Stimulated activated naive CD4-positive, alpha-beta T cell treated with Interleukin-2 at 50 U/mL for 16 hours (primary cell): ENCODE data around the gene SNTG2.
"Not testable (repeated sequence)": the region's sequence is repeated elsewhere in the genome, so short reads cannot be mapped to it uniquely, and the experiment has no call there.

Source experiments
- DNase-seq: peaks from one replicate; lab custom pipeline; 2025; lab: John Stamatoyannopoulos, UW

SNTG2 gene

DNA sequence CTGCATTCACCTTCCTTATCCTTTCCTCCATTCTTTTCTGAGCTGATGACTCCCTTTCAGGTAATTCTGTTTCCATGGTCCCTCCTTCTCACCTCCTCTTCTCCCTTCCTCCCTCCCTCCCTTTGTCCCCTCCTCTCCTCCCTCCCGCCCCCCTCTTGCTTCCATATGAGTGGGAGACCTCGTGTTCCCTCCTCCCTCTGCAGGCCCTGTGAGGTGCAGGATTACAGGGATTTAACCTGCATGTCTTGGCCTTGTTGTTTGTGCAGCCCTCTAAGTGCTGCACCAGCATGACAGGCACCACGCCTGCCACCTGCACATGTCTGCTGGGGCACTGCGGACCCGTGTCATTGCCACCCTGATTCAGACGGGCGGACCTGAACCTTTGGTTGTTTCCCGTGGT is 103.1 kb downstream of the SNTG2 start:
- no peak for DNase-seq

DNA sequence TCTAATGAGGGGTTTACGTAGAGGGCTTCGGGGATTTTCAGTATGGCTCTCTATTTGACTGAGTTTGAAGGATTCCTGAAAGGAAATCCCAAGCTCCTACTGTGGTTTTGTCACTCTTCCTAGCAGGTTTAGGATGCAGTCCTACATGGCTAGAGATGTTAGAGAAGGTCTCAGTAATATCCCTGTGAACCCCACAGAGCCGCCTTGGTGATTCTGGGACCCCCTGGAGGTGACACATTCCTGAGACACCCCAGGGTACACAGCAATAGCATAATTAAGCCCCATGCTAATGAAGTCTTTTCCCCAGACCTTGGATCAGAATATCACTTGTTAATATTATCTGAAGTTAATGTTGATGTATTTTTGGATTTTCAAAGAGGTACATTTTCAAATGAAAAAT is 103.8 kb downstream of the SNTG2 start:
- DNase-seq: no peak

DNA sequence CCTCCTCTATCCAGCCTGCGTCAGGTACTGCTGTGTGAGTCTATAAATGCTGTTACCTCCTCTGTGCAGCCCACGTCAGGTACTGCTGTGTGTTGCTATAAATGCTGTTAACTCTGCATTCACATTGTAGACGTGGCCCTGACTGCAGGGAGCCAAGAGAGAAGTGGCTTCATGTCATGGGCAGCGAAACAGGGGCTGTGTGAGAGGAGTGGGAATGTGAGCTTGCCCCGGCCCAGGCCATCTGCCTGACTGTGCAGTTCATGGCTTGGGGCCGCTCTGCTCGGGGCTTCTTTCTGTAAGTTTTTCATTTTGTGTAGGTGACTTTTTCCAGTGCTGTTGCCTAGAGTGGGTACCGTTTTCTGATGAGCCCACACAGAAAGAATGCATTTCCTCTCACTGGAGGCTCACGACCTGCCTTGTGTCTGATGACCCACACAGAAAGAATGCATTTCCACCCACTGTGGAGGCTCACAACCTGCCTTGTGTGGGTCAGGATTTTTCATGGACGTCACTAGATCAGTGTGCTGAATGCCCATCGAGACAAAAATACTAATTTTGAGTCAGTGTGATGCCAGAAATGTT is 104.5 kb downstream of the SNTG2 start:
- no peak for DNase-seq

DNA sequence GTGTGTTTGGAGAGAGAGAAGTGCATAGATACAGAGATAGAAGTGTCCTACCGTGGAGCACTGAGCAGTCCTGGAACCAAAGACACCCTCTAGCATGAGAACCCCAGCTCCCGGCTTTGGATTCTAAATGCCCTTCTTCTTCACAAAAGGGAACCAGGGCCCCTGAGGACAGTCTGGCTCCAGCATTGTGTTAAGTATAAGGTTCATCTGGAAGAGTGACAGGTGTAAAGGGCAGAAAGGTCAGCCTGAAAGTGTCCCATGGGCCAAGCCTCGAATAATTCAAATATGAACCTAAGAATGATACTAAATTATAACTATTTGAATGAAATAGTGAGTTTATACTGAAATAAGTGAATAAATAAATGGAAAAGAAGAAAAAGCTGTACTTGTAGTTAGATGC is 109.7 kb downstream of the SNTG2 start:
- DNase-seq: no peak

DNA sequence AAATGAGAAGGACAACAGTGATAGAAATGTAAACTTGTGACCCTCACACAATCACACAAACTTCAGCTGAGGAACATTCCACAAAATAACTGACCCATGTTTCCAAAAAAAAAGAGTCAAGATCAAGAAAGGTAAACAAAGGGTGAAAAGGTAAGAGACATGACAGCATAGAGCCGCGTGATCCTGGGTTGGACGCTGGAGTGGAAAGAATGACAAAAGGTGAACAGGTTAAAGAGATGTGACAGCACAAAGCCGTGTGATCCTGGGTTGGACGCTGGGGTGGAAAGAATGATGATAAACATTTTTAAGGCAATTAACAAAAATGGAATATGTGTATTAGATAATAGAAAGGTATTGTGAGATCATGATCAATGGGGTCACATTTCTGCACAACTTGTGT is 110.3 kb downstream of the SNTG2 start:
- DNase-seq: no peak

DNA sequence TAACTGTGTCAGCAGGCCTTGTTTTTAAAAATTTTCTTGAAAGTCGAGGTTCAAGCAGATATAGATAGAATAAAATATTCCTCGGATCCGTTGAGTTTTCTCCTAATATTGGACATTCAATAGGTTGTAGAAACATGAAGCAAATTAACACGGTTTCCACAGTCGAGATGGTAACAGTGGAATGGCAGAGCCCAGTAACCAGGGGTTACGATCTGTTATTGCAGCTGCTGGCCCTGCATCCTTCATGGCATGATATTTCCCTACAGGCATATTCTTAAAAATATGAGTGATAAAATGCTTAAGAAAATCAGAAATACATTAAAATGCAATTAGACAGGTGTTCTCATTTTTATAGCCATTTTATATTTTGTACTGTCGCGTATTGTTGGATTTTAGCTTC is 117.6 kb downstream of the SNTG2 start:
- DNase-seq: no peak

DNA sequence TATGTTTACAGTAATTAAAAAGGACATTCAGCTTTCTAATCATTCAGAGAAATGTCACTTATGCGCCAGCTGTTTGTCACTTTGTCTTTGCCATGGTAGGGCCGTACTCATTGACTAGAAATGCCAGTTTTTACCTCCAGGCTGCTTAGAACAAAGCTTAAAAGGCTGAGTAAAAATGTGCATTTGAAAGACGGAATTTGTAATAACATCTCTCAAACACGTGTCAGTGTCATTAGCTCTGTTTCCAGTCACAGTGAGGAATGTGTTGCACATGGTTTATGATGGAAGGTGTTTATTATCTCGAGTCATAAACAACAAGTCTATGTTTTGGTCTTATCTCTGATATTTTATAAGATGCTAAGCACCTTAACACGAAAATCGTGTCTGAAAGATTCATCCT is 118.2 kb downstream of the SNTG2 start:
- no peak for DNase-seq

DNA sequence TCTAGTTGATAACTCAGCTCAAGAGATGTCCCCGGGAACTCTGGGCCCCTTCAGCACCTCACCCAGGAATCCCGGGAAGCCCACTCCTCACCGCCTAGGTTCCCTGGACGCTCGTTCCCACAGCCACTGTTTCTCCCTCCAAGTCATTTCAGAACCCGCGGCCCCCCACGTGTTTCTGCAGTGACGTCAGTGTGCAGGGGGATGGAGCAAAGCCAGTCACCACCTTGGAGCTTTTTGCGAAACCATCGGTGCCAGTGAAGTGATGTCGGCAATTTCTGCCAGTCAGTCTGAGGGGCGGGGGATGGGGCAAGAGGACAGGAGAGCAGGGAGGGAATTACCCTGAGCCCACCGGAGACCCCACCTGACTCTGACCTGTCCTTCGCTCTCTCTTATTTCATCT is 119.2 kb downstream of the SNTG2 start:
- no peak for DNase-seq

DNA sequence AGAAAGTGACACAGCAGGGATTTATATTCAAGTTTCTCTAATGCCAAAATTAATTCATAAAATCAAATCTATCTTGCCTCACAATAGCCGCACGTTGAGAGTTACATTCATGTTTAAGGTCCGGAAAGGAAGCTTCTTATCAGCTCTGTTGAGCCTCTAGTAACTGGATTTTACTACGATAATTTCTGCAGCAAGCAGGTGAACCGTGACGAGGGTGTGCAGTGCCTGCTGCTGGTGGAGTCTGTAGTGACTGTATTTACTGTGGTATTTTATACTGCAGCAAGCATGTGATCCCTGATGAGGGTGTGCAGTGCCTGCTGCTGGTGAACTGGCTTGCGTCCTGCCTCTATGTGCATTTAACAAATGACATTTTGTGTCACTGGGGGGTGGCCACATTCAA is 120.0 kb downstream of the SNTG2 start:
- no peak for DNase-seq

DNA sequence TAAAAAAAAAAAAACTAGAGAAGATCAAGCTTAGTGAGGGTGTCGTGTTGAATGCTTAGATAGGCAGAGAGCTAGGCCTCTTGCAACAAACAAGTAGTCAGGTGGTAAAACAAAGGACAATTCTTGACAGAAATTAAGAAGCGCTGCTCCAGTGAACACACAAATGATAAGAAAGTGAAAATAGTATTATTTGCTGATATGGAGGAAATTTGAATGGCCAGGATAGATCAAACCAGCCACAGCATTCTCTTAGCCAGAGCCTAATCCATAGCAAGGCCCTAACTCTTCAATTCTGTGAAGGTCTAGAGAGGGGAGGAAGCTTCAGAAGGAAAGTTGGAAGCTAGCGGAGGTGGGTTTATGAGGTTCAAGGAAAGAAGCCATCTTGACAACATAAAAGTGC is 121.0 kb downstream of the SNTG2 start:
- DNase-seq: no peak

DNA sequence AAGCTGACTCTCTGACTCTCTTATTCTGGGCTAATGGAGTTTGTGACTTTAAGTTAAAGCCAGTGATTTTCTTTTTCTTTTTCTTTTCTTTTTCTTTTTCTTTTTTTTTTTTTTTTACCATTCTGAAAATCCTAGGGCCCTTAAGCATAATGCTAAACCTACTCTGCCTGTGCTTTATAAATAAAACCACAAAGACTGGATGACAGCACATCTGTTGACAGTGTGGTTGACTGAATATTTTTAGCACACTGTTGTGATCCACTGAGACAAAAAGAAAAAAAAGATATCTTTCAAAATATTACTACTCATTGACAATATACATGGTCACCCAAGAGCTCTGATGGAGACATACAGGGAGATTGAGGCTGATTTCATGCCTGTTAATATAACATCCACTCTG is 121.6 kb downstream of the SNTG2 start:
- DNase-seq: no peak

DNA sequence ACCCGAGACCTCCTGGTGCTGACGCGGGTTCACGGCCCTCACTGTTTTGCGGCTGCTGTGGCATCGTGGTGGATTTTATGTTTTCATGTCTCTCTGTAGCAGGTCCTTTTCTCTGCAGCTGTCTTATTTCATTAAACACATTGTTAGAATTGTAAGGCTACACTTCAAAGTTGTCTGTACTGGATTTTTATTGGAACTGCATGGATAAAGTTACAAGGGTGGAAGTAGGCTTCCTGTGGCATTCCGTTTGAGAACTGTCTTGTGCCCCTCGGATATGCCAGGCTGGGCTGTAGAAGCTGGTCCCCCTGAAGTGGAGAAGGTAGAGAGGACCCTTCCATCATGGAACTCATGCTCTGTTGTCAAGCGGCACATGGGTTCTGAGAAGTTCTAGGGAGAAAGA is 127.3 kb downstream of the SNTG2 start:
- no peak for DNase-seq

DNA sequence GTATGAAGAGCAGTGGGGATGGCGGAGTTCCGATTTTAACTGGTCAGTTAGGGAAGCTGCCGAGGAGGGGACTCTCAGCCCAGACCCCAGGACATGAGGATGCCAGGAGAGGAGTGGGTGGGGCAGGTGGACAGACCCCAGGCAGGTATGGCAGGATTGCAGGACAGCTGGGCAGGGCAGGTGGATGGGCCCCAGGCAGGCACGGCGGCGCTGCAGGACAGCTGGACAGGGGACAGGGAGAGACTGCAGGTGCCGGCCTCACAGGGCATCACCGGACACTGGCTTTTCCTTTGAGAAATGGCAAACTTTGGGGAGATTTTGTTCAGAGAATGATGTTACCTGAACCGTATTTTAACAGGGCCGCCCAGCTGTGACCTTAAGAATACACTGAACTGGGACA is 127.7 kb downstream of the SNTG2 start:
- no peak for DNase-seq

DNA sequence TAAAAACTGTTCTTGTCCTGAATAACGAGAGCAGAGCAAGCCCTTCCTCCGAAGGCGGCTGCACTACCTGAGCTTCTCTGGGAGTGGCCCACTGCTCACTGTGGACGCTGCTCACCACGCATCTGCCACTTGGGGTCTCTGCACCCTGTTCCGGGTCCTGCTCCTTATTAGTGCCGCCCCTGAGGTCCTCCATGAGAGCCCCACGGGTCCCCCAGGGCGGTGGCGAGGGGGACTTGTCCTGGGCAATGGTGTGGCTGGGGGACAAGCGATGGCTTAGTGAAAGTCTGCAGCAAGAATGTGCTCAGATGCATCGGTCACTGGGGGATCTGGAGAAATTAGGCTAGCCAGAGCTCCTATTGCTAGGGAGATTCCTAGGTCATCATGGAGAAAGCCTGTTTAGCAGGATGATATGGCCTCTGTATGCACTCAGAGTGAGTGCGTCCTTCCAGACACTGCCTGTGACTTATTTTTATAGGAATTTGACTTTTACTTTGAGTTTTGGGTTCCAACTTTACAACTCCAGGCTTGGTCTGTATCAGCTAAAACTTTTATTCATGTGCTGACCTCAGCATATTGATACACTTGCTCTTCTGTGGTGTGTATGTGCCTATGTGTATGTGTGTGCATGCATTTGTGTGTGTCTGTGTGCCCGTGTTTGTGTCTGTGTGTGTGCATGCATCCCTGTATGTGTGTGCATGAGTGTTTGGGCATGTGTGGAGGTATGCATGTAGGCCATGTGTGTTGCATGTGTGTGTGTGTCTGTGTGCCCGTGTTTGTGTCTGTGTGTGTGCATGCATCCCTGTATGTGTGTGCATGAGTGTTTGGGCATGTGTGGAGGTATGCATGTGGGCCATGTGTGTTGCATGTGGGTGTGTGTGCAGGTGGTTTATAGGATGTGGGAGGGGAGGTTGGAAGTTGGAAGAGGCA is 129.5 kb downstream of the SNTG2 start:
- DNase-seq: no peak

DNA sequence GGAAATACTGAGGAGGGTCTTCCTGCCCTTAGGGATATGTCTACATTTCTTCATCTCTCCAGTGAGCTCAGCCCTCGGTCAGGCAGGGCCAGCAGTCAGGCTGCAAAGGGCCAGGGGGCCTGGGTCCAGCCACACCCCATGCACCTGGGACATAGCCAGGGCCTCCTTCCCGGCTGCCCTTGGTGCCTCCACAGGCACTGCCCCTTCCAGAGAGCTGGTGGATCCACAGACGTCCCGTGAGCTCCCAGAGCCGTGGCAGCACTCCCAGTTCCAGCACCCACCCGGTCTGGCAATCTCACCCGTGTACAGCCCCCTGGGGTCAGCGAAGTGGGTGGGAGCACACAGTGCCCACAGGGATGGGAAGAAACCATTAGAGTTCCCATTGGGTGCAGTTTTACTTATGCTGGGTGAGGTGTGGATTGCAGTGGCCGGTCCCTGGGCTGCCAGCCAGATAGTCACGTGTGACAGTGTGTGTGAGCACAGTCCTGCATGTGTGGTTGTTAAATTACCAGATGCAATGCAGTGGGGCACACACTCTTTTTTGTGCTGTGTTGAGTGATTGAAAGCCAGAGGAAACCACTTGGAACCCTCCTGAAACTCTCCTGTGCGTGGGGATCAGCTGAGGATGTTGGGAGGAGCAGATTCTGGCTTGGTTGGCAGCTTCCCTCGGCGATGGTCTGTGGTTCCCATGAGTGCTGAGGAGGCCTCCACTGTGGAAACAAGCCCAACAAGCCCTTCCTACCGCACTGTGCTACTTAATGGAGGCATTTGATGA is 131.0 kb downstream of the SNTG2 start:
- no peak for DNase-seq

DNA sequence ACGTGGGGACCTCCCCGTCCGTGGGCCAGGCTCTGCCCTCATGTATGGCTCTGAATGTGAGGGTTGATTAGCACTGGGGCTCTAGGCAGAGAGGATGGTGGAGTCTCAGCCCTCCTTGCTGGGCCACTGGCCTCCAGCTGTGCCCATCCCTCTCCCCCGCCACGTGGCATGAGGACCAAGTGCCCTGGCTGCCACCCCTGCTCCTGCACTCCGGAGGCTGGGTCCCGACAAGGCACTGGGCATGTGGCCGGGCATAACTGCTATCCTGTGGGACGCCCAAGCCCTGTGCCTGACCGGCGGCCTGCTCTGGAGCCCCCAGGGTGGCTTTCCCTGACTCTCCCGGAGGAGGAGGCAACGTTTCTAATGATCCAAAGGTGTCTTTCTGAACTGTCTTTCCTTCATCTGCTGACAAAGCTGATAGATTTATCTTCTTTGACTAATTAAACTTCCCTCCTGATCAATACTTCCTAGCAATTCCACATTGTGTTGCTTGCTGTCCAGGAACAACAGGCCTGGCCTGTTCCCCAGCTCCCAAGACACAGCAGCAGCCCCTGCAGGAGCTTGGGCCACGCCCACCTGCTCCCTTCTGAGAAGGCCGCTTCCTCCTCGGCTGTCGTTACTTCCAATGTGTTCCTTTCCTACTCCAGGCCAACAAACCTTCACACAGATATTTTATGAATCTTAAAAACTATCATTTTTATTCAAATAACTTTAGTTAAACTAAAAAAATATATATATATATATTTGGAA is 132.0 kb downstream of the SNTG2 start:
- DNase-seq: no peak

DNA sequence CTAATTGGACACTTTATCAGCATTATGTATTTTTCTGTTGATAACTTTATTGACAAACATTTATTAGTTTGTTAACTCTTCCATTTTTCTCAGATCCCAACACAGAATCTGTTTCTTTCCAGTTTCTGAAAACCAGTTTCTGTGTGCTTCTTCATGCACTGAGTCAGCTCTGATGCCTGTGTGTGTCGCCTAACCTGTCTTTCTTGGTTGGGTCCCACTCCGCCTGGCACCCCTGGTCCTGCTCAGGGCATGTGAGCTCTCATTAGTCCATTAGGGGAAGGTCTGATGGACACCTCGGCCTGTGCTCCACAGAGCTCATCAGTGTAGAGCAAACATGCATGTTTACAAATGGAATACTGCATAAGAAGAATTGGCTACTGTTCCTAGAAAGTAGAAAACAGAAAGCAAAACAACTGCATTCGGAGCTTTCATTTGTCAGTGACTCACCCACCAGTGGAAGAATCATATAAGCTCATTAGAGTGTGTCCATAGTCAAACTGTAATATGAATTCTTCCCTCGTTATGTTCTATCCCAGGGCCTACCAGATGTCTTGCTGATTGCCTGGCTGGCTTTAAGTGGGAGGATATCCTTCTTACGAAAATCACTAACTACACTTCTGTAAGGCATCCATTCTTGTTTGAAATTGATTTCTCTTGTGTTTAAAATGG is 137.7 kb downstream of the SNTG2 start:
- no peak for DNase-seq

DNA sequence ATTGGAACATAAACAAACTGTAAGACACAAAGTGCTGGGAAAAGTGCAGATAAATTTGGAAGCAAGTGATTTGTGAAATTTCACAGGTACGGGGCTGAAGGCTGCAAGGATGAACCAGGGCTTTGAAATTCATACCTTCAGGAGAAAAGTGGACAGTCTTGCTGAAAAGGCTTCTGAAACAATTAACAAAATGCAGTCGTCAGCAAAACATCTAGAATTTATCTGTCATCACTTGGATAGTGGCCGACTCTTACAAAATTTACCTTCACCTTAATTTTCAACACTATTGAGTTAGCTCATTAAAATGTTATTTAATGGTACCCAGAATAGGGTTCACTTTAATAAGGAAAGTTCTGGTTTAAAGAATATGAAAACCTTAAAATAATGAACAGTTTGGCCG is 138.3 kb downstream of the SNTG2 start:
- no peak for DNase-seq

DNA sequence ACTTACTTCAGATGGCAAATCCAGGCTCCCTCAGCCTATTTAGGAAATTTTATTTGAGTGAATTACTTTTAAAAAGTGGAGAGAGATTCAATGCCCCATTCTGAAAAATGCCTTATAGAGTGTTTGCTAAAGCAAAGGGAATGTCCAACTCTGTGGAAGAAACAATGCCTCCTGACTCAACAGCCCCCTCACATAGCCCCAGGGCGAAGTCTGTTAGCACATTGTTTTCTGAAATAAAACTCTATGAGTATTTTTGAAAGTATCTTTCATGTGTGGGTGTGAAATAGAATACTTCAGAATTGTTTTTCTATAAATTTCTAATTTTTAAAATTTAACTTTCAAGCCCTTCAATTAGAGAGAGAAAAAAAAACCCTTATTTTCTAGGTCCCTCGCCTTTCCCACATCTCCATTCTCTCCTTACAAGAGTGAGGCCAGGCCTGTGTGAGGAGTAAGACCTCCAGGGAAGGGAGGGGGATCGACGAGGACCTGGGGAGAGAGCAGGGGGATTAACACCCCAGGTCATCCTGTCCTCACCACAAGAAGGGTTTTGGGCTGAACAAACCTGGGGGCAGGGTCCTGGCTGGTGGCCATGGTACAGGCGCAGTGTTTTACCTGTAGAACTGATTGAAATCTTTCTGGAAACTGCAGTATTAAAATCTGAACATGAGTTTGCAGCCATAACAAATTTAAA is 141.4 kb downstream of the SNTG2 start:
- no peak for DNase-seq

DNA sequence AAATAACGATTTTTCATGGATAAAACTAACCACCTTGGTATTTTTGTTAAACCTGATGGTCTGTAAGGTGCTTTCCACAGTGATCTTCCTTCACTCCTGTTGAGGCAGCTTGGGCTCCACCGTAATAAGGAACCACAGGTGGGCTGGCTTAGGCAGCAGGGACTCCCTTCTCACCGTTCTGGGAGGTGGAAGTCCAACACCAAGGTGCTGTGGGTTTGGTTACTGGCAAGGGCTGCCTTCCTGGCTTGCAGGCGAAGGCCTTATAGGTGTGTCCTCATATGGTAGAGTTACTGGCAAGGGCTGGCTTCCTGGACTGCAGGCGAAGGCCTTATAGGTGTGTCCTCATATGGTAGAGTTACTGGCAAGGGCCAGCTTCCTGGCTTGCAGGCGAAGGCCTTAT is 143.0 kb downstream of the SNTG2 start:
- not testable (repeated sequence) for DNase-seq

DNA sequence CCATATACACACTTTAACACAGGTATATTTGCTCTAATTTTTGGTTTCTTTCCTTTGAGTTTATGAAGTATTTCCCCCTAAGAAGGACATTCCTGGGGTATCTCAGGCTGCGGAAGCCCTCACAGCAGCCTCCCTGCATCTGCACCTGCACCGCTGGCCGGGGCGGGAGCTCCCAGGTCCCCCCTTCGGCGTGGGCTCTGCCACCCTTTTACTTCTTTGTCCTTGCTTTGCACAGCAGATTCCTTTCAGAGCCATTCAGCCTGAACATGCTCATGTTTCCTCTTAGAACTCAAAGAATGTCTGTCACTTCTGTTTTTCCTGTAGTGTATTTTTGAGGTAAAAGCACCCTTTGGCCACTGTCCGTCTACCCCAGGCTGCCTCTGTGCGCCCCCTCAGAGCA is 146.5 kb downstream of the SNTG2 start:
- DNase-seq: no peak
